Left cardiac atrium (tissue), 4 donors: ENCODE data around the gene SNAPC4. TPM values are rescaled to one million over a fixed set of nuclear protein-coding genes. Genes with fewer than 3 reads are reported as not detected.
A peak's percentile ranks its signal among the peaks of the same experiment; 100 is the strongest.

ENCODE experiments used
- ATAC-seq, 2 donors: fragments of 200-7000 bp; cut with Tn5 transposase; one replicate each; pipeline ENCODE4 v1.9.1; 2020; ENCODE audit warnings: mild to moderate bottlenecking in 2 of 2, moderate library complexity in 2 of 2
- DNase-seq: peaks from one replicate; pipeline ENCODE4 v3.0.0-alpha.2; 2020
- intact Hi-C, 2 donors: fragments of 100-400 bp; cut with DNase I; formaldehyde crosslinking; loops; one replicate each; pipeline versions ENCODE4 v1.14.1 to v1.15.1; 2022 to 2023
- total RNA-seq, 2 donors: library from RNA; stranded (reverse); fragmentation: NEBNext Ultra II Directional; extraction: Animal tissue kit (Norgen Biotek cat#: 25700); gene quantifications; one replicate each; pipeline ENCODE4 v1.2.1, GENCODE V29; 2021
- donor health status: DM: no; HTN: yes; CAD: no.
- donor health status: DM: no; HTN: yes; CAD: no; lungs with severe emphysema.
- donor health status: DM: yes; HTN: yes; CAD: no.
- donor health status: Dilated cardiomyopathy.

Gene SNAPC4
- total RNA-seq, 2 donors from 2014 or later = 3.4 to 3.8 TPM

DNA sequence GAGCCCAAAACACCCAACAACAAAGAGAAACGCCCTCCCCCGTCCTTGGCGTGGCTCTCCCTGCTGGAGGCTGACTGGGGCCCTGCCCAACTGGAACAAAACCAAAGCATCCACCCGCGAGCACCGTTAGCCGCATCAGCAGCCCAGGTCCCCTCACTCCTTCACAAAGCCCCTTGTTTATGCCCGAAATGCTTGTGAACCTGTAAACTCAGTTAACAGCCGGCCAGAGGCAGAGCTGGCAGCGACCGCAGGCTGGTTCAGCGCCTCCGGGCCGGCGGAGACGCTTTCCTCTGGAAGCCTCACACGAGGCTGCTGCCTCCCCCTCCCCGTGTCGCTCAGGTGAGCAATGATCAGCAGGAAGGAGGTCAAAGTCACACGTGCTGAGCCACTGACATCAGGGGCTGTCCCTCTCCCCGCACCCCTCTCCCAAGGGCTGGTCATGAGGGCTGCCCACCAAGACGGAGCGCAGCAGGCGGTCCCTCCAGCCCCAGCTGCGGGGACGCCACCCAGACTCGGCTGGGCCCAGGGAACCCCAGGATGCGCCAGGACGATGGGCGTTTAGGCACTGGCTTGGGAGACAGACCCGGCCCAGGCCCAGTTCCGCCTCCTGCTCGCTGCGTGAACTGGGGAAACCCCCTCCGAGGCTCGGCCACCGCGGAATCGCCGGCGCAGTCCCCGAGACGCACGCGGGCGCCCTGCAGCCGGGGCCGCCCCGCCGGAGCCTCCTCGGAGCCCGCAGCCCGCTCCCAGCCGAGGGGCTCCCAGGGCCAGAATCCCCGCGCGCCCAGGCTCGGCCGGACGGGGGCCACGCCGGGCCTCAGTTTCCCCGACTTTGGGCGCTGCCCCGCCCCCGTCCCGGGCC, 563 bp downstream of the SNAPC4 start:
- ATAC-seq = peak; percentile 16 to 21
- intact Hi-C loops = loop anchor here in 1 of 2 donors (5.0 to 10.0 kb wide), 2 partner anchors 55 to 87 kb away; no protein-coding TSS in a partner anchor
- DNase-seq = no peak

DNA sequence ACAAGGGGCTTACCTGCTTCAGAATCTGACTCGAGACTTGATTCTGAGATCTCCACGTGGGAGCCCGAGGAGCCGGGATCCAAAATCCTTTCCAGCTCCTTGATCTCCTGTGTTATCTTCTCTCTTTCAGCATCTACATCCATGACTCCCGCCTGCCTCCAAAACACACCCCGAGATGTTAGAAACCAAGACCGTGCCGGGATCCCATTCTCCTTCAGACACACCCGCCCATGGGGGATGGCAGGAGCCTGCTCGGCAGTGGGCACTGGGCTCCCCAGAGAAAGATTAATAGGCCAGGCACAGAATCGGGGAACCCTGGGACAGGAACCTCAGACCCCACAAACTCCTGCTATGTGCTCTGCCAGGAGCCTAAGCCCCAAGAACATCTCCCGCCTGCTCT, 1.7 kb downstream of the SNAPC4 start:
- ATAC-seq = no peak
- DNase-seq = no peak
- intact Hi-C loops = no loop called here

DNA sequence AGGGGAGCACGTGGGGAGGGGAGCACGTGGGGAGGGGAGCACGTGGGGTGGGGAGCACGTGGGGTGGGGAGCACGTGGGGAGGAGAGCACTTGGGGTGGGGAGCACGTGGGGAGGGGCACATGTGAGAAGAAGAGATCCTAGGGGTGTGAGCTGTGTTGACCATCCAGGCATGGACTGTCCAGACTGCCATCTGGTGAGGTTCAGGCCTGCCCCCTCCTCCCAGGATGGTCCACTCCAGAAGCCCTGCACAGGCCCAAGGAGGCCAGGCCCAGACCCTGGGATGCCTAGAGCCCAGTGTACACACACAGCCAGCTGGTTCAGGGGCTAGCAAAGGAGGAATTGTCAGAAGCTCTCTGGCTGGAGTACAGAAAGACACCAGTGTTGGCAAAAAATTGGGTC, 2.3 kb downstream of the SNAPC4 start:
- no peak for ATAC-seq
- no peak for DNase-seq
- intact Hi-C loops = no loop called here

DNA sequence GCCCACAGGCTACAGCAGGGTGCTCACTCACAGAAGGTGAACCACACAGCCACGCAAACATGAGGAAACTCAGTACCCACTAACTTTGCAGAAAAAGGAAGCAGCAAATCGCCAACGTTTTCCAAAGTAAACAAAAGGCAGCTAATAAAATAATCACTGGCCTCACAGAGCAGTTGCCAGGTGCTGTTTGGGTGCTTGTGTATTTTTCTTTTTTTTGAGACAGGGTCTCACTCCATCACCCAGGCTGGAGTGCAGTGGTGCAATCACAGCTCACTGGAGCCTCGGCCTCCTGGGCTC, 3.8 kb downstream of the SNAPC4 start:
- DNase-seq (no peak), ATAC-seq (no peak)
- intact Hi-C loops = no loop called here

DNA sequence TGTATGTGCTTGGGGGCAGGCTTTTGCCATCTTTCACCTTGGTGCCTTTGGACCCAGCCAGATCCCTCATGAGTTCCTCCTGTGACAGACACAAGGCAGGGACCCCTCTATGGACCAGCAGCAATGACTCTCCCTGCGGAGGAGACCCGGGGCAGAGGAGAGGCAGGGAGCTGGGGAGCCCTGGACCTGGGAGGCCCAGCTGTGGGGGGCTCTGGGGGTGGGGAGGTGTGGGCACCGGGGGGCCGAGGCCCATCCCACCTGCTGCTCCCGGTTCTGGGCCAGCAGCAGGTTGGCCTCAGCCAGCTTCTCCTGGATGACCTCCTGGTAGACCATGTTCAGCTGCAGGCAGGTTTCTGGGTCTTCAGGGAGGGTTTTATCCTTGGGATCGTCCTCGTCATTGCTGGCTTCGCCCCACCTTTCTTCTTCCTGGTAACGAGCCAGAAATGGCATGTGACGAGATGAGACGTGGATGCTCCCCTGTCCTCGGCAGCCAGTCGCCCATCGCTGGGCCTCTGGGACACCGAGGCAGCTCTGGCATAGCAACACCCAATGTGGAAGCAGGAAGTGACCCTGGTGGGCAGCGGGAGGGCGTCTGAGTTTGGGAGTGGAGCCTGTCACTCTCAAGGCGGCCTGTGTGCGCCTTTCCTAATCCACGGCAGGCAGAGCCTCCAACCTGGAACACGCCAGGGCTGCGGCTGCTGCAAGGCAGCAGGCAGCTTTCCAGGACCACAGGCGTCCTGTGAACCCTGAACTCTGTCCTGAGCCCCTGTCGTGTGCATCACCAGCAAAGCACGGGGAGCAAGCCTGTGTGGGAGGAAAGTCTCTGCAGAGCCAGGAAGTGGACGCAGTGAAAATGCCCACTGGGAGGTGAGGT, 4.4 kb downstream of the SNAPC4 start:
- intact Hi-C loops = no loop called here
- ATAC-seq (no peak), DNase-seq (no peak)

DNA sequence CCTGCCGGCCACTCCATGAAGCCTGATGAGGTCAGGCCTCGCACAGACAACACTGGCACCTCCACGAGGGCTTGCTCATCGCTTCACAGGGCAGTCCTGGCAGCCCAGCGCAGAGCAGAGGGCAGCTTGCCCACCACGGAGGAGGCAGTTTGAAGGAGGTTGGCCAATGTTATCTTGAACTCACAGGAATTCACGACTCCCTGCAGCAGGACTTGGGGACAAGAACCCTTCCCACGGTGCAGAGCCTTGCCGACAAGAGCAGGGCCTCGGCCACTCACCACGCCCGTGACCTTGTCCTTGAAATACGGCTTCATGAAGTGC, 5.0 kb downstream of the SNAPC4 start:
- DNase-seq (no peak), ATAC-seq (no peak)
- intact Hi-C loops = no loop called here

DNA sequence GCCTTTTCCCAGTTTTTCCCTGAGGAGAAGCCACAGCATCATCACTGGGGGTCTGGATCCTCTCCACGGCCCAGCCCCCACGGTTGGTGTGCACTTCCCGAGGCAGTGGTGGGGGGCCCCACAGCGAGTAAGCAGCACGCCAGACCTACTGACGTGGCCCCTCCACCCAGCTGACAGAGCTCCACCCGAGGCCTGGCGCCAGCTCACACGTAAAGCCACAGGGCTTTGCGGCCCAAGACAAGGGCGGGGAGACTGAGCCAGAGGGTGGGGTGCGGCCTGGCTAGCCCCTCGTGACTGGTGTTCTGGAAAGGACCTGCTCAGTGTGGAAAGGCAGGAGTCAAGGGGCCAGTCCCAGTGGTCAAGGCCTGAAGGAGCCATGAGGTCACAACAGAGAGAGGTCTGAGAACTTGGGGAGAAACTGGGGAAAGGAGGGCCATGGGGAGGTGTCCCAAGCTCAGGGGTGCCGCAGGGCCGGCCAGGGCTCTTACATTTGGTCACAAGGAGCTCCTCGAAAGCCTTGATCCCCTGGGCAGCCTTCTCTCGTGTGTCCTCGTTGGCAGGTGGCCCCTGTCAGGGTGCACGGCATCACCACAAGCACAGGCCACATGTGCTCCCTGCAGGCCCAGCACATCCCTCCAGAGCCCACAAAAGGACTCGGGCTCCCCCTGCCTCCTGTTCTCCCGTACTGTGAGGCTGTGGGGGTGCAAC, 5.5 kb downstream of the SNAPC4 start:
- DNase-seq (no peak), ATAC-seq (no peak)
- intact Hi-C loops = no loop called here

DNA sequence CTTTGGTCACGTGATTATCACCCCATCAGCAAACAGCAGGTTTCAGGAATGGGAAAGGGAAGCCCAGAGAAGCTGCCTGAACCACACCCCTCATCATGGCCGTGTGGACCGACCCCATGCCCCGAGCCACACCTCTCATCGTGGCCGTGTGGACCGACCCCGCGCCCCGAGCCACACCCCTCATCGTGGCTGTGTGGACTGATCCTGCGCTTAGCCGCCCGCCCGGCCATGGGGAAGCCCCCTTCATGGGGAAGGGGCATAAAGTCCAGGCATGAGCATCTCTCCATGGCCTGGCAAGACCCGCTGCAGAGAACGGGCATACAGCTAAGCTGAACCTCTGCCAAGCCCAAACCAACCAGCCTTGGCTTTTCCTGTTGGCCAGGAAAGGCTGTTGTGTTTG, 6.4 kb downstream of the SNAPC4 start:
- ATAC-seq = no peak
- DNase-seq = no peak
- intact Hi-C loops = no loop called here

DNA sequence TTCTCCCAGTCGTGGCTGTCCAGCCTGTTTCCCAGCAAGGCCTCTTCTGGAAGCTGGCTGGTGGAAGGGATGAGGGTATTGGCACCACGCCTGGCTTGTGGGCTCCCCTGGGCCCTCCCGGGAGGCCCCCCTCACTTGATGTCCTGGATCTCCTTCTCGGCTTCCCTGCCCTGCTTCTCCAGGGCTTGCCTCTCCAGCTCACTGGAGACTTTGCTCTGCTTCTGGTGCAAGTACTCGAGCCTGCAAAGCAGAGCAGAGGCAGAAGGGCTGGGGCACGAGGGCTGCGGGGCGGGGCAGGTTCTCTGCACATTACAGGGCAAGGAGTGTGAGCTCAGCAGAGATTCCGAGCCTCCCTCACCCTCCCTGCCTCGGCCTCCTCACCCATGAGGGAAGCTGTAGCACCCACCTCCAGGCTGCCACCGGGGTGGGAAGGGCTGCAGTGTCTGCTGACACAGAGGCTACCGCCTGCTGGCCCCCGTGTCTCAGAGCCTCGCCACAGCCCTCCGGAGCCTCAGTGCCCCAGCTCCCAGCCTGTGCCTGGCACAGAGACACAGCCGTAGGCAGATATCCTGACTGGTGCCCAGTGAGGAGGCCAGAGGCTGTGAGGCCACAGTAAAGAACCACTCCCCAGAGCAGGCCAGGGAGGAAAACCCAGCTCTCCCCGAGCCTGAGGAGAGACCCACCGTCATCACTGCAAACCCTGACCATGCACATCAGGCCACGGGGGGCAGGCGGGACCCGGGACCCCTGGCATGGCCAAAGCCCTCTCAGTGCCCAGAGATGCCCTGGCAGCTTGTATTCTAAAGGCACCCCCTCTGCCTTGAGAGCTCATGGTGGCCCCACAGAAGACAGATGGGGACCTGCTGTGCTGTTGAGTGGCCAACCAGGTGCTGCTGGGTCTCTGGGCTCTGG, 7.2 kb downstream of the SNAPC4 start:
- DNase-seq (no peak), ATAC-seq (peak in 1 of 2 donors; percentile 60)
- intact Hi-C loops = no loop called here

DNA sequence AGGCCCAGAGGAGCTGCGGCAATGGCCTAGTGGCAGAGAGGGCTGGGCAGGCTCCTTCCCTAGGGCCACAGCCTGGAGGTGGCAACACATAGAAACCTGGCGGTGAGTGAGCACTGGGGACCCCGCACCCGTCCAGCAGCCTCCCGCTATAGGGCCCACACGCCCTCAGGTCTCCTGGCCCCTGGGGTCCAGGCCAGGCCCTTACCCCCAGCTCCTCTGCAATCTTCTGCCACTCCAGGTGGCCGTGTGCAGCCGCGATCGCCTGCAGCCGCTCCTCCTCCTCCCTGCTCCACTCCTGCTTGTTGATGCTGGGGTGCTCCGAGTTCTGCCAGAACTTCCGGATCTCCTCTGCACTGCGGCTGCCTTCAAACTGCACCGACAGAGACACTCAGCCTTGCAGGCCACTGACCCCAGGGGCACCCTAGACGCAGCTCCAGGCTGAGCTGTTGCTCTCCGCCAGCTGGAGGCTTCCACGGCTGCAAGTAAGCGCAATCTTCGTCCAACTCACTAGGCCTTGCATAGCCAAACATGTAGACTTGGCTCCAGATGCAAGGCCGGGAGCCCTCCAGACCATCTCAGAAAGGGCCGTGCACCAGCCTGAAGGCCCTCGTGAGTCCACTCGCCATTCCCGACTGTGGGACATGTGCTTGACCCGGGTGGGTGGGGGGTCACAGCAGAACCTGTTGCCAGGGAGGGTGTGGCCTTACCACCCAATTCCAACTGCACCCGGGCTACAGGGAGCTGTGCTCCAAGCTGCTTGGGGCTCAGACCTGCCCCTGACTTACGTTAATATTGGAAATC, 8.0 kb downstream of the SNAPC4 start:
- DNase-seq = no peak
- intact Hi-C loops = no loop called here

DNA sequence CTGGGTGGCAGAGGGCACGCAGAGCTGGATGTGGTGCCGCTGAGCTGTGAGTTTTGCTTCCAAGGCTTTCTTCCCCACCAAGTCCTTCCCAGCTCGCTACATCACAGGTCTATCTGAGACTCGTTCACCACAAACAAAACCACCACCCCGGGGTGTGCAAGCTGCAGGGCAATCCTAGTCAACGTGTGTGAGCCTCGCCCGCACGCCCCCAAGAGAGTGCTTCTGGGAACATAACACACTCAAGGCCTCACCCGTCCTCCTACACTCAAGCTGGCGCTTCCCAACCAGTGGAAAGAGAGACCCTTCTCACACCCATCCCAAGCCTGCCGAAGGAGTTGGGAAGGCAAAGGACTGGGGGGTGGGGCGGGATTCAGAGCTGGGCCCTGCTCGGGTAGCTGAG, 10.6 kb downstream of the SNAPC4 start:
- intact Hi-C loops = no loop called here
- ATAC-seq (no peak), DNase-seq (no peak)

More for the DNA sequence above, 8.0 kb downstream of the SNAPC4 start:
- peak in 1 of 2 donors; percentile 20 for ATAC-seq

DNA sequence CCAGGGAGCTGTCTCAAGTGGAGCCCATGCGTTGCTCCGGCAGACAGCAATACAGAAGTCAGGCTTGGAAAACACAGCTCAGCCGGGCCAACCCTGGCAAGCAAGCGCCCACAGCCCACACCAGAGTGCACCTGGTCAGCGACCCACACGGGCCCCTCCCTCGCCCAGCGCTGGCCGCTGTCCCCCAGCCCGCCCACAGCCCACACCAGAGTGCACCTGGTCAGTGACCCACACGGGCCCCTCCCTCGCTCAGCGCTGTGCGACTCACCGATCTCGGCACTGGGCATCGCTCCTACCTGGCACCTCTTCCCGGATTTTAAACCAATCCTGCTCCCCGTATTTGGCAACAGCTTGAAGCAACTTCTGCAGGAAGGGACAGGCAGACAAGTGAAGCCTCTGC, 12.8 kb downstream of the SNAPC4 start:
- ATAC-seq (no peak), DNase-seq (no peak)
- intact Hi-C loops = no loop called here

DNA sequence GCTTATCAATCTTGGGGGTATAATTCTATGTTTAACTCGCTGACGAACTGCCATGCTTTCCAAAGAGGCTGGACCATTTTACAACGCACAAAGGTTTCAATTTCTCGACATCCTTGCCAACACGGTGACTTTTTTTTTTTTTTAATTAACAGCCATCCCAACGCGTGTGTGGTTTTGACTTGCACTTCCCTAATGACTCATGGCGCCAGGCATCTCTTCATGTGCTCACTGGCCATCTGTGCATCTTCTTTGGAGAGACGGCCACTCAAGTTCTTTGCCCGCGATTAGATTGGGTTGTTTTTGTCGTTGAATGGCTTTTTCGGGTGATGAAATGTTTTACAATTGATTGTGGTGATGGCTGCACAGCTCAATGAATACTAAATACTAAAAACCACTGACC, 14.0 kb downstream of the SNAPC4 start:
- intact Hi-C loops = no loop called here
- DNase-seq = no peak
- no peak for ATAC-seq

DNA sequence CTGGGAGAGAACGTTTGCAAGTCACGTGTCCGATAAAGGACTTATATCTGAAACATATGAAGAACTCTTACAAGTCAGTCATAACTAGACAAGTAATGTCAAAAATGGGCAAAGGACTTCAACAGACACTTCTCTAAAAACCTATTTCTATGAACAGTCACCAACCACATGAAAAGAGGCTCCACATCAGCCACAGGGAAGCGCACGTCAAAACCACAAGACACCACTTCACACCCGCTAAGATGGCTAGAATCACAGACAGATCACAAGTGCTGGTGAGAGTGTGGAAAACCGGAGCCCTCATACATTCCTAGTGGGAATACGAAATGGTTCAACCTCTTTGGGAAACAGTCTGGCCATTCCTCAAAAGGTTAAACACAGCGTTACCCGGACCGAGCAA, 15.0 kb downstream of the SNAPC4 start:
- ATAC-seq (no peak), DNase-seq (no peak)
- intact Hi-C loops = no loop called here

DNA sequence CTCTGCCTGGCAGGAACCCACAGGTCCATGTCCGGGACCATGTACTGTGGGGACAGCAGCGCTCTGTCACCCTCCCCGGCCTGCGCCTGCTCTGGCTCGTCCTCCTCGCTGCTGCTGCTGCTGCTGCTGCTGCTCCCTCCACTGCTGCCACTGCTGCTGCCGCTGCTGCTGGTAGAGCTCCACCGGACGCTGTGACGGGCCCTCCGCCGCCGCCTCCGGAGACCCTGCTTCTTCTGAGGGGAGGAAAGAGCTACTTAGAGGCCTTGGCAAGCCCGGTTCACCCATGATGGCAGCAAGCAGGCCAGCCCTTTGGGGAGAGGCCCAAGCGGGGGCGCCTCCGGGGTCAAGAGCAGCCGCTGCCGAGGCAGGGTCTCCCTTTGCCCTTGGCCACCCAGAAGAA, 16.5 kb downstream of the SNAPC4 start:
- ATAC-seq = no peak
- intact Hi-C loops = no loop called here
- DNase-seq = no peak

DNA sequence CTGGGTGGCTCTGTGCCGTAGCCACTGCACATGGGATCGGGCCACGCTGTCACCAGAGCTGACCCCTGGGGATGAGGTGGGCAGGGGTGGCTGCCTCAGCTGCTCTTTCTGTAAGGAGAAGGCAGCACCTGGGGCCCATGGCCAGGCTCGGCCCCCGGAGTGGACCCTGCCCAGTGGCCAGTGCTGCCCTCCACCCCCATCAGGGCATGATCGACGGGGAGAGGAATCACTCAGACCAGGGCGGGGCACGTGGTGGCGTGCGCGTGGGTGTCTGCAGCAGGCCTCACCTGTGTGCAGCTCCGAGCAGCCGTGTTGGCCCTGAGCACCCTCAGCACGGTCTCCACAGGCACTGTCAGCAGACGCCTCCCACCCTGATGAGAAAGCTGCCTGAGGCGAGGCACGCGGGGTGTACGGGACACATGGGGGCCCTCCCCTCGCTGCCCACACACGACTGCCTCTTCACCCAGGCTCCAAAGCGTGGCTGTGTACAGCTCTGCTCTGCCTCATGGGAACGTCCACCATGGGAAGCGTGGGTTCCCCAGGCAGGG, 17.9 kb downstream of the SNAPC4 start:
- DNase-seq (no peak), ATAC-seq (no peak)

DNA sequence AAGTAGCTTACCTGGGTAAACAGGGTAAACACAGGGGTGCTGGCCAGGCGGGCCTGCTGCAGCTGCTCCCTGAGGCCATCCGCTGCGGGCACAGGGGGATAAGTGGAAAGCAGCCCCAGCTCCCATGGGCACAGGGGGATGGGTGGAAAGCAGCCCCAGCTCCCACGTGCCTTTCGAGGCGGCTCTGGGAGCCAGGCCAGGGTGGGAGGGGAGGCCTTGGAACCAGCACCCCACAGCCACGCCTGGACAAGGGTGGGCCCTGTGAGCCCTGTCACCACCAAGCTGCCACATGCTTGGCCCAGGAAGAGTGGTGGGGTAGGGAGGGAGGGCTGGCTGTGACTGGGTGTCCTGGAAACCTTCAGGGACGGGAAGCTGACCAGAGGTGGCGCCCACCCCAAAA, 18.7 kb downstream of the SNAPC4 start:
- DNase-seq (no peak), ATAC-seq (peak; percentile 20 to 81)
- intact Hi-C loops = no loop called here

More for the DNA sequence above, 17.9 kb downstream of the SNAPC4 start:
- intact Hi-C loops = no loop called here

DNA sequence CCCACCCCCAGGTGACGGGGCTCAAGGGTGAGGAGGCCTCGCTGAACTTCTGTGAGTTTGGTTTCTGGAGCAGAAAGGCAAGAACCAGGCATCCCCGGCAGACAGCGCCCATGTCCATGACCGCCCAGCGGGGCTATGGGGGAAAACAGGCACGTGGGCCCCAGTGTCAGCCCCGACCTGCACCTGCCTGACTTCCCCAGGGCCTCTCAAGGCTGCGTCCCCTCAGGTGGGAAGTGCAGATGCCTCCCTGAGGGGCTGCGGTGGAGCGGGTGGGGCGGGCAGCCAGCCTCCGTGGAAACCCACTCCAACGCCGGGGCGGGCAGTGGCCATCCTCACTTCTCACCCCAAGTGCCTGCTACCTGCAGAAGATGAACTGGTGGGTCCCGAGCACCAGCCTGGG, 19.6 kb downstream of the SNAPC4 start:
- intact Hi-C loops = no loop called here
- ATAC-seq = no peak
- no peak for DNase-seq
